A549 treated with AZD2906 at 1 μM for 4 hours (cell line): ENCODE results near the gene NCKAP1. TPM values are rescaled to one million over a fixed set of nuclear protein-coding genes. Genes with fewer than 3 reads are reported as not detected.

Experiments used
- total RNA-seq: library from RNA; stranded (reverse); fragments of 200-300 nt; extraction: Qiagen RNA extraction; gene quantifications from 5 replicates; pipeline ENCODE4 v1.2.3, GENCODE V29; 2022

The NCKAP1 gene
- total RNA-seq, result 87.3 to 111 TPM (median 101 TPM) in 5 replicates

GRCh38 chr2:183038341-183039300 is at the start of gene NCKAP1:
Gene NCKAP1 (minus strand): TSS chr2:183038457. CDS start chr2:183038099, 358 bp downstream.

DNA sequence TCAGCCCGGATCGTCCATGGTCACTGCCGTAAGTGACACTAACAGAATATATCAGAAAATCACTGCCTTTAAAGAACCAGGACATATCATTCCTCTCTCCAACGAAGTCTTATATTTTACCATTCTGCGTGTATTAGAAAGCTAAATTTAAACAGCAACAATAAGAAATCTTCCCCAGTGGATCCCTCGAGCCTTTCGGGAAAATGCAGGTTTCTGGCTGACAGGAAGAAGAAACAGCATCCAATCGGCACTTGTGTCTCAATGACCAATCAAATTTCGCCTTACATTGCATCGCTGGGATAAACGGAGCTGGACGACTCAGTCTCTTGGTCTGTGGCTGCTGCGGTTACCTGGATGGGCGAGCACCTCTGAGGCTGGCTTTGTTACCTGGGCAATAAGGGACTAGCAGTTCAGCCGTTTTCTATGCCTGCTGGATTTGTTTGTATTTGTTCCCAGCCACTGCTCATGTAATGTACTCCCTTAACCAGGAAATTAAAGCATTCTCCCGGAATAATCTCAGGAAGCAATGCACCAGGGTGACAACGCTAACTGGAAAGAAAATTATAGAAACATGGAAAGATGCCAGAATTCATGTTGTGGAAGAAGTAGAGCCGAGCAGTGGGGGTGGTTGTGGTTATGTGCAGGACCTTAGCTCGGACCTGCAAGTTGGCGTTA is 40.3 kb upstream of the NCKAP1 start, which contains the start of gene DUSP19:
Gene DUSP19 (plus strand): TSS at position 284 of the 675 bp plus-strand sequence. CDS start 187 bp downstream, at position 471.

DNA sequence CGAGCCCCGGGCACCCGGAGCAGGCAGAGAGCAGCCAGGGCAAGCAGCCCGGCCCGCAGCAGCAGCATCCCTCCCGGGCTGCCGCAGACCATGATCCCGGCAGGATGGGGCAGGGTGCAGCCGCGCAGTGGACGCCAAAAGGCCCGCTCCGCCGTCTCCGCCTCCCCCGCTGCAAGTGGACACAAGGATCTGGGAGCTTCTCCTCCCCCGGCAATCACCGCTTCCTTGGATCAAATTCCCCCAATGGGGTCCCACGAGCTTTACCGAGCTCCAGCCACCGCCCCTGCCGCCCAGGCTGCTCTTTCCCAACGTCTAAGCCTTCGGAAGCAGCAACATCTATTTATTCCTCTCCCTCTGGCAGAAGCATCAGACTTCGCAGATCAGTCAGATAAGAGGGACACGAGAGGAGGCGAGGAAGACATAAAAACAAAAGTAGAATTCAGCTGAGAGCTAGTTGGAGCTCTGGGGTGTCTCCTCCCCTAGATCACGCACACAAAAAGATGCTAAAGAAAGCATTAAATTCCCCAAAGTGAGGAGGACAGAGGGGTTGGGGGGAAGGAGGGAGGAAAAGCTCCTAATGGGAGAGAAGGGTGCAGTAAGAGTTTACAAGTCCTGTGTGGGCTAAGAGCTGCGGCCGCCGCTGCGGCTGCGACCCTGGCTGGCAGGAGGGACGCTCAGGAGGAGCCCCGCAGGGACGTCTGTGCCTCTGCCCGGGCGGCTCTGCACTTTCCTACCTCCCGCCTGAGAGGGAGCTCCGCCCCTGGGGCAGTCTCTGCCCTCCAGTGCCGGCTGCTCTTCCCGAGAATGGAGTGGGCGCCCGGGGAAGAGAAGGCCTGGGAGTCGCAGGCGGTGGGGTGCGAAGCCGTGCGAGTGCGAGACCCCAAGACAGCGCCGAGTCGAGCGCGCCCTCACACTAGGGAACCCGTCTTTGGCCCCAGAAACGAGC is 171.5 kb downstream of the NCKAP1 start, which contains the start of gene FRZB:
Gene FRZB (minus strand): TSS at position 177 of the 946 bp plus-strand sequence. CDS start 85 bp downstream, at position 92.

Other genes starting within 250 kb of the NCKAP1 start
- gene FRZB, start 171.8 kb downstream of the NCKAP1 start, total RNA-seq, result 0.04 to 0.13 TPM (median 0.11 TPM) in 5 replicates
- gene DUSP19, start 40.3 kb upstream of the NCKAP1 start, total RNA-seq, result 0.37 to 0.95 TPM (median 0.78 TPM) in 5 replicates
- gene NUP35, start 86.0 kb upstream of the NCKAP1 start, total RNA-seq, result 28.1 to 39.0 TPM (median 29.9 TPM) in 5 replicates